Peyer's patch (tissue), 4 donors: ENCODE data around the gene DIPK1A. TPM values are rescaled to one million over a fixed set of nuclear protein-coding genes. Genes with fewer than 3 reads are reported as not detected.

ENCODE experiments used
- DNase-seq, 3 donors: peaks; one replicate each; pipeline ENCODE4 v3.0.0-alpha.2; 2017 to 2019
- H3K27ac ChIP-seq, 4 donors: fragments of 200-600 bp; sonication (generic); one replicate each; pipeline ENCODE4 v1.5.1; 2016 to 2019
- H3K27me3 ChIP-seq, 2 donors: fragments of 200-600 bp; sonication (generic); one replicate each; pipeline ENCODE4 v1.5.1; 2019
- H3K36me3 ChIP-seq, 3 donors: fragments of 200-600 bp; sonication (generic); one replicate each; pipeline ENCODE4 v1.5.1; 2016 to 2019
- H3K4me1 ChIP-seq, 4 donors: fragments of 200-600 bp; sonication (generic); one replicate each; pipeline ENCODE4 v1.5.1; 2016 to 2019
- H3K4me3 ChIP-seq, 4 donors: fragments of 200-600 bp; sonication (generic); 1 replicate in 3 of 4; 2 replicates in 1 of 4; pipeline ENCODE4 v1.5.1; 2016 to 2019; ENCODE audit warnings: mild to moderate bottlenecking in 1 of 4
- H3K9me3 ChIP-seq, 4 donors: fragments of 200-600 bp; sonication (generic); one replicate each; pipeline ENCODE4 v1.5.1; 2016 to 2019; ENCODE audit warnings: mild to moderate bottlenecking in 1 of 4
- POLR2A ChIP-seq, 2 donors: fragments of 450-650 bp; IDR thresholded peaks; one replicate each; pipeline ENCODE4 v1.5.1; 2017; ENCODE audit warnings: antibody characterized with exemption in 2 of 2, mild to moderate bottlenecking in 2 of 2, moderate library complexity in 2 of 2
- total RNA-seq, 4 donors: library from RNA; depleted of rRNA; stranded (reverse); fragments of >200 nt; gene quantifications; one replicate each; pipeline ENCODE4 v1.1.0, GENCODE V29; 2016
- TF ChIP-seq, protein P1 (sequence below), 6 experiments: fragments of 450-650 bp in 4 of 6; fragments of 200-600 bp in 2 of 6; sonication (generic) in 1 of 6; IDR thresholded peaks; one replicate each; pipeline ENCODE4 v1.5.1; 2017 to 2019; ENCODE audit warnings: antibody characterized with exemption in 6 of 6, mild to moderate bottlenecking in 3 of 6, moderate library complexity in 1 of 6

Gene DIPK1A
- total RNA-seq, 4 donors from 2014 or later, result 5.1 to 12.4 (median 7.8) TPM

- Histone ChIP-seq H3K27me3 (no peaks in the 10 kb centered on the region), H3K36me3 (no peaks in the 10 kb centered on the region), H3K9me3 (no peaks in the 10 kb centered on the region), H3K27ac (peak overlapping the region; percentile 94 to 97 (median 97)), H3K4me1 (peaks cover 0 to 27% (median 0%) of the 10 kb centered on the region in 4 donors), H3K4me3 (peak overlapping the region; percentile 60 to 97 (median 63))
- peak; percentile 60 to 86 (median 65) for DNase-seq
- peak; percentile 12 to 30 for TF ChIP-seq POLR2A (IDR thresholded peaks at IDR 0.05)
- TF ChIP-seq, protein P1, sequence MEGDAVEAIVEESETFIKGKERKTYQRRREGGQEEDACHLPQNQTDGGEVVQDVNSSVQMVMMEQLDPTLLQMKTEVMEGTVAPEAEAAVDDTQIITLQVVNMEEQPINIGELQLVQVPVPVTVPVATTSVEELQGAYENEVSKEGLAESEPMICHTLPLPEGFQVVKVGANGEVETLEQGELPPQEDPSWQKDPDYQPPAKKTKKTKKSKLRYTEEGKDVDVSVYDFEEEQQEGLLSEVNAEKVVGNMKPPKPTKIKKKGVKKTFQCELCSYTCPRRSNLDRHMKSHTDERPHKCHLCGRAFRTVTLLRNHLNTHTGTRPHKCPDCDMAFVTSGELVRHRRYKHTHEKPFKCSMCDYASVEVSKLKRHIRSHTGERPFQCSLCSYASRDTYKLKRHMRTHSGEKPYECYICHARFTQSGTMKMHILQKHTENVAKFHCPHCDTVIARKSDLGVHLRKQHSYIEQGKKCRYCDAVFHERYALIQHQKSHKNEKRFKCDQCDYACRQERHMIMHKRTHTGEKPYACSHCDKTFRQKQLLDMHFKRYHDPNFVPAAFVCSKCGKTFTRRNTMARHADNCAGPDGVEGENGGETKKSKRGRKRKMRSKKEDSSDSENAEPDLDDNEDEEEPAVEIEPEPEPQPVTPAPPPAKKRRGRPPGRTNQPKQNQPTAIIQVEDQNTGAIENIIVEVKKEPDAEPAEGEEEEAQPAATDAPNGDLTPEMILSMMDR (IDR thresholded peaks at IDR 0.05), result peak in 5 of 6 experiments; percentile 62 to 79 (median 67)
These were observed 699 bp downstream of the DIPK1A start for GRCh38 chr1:92960395-92961130.

GRCh38 chr1:92958203-92958970 is 2.9 kb downstream of the DIPK1A start:
- Histone ChIP-seq H3K27me3 (no peaks in the 10 kb centered on the region), H3K4me1 (peaks cover 0 to 27% (median under 1%) of the 10 kb centered on the region in 4 donors), H3K36me3 (no peaks in the 10 kb centered on the region), H3K27ac (peak overlapping the region in 3 of 4 donors; percentile 10 to 94 (median 61)), H3K4me3 (no peak overlapping the region), H3K9me3 (no peaks in the 10 kb centered on the region)
- TF ChIP-seq, protein P1 (IDR thresholded peaks at IDR 0.05), result no peak
- TF ChIP-seq POLR2A (IDR thresholded peaks at IDR 0.05), result no peak
- DNase-seq, result no peak

- TF ChIP-seq, protein P1 (IDR thresholded peaks at IDR 0.05), result no peak
- no peak for TF ChIP-seq POLR2A (IDR thresholded peaks at IDR 0.05)
- peak overlapping the region in 2 of 4 donors; percentile 3 to 61 for H3K27ac ChIP-seq
- DNase-seq, result no peak
These were observed 4.1 kb downstream of the DIPK1A start for GRCh38 chr1:92957030-92957734.

GRCh38 chr1:92956254-92957029 is 4.8 kb downstream of the DIPK1A start:
- no peak for DNase-seq
- Histone ChIP-seq H3K4me1 (peaks cover 0 to 25% (median 6%) of the 10 kb centered on the region in 4 donors), H3K36me3 (no peaks in the 10 kb centered on the region), H3K9me3 (no peaks in the 10 kb centered on the region), H3K27ac (peak overlapping the region in 3 of 4 donors; percentile 3 to 61 (median 6)), H3K4me3 (no peak overlapping the region), H3K27me3 (no peaks in the 10 kb centered on the region)
- TF ChIP-seq, protein P1 (IDR thresholded peaks at IDR 0.05), result no peak
- no peak for TF ChIP-seq POLR2A (IDR thresholded peaks at IDR 0.05)

More at GRCh38 chr1:92957030-92957734, 4.1 kb downstream of the DIPK1A start:
- H3K36me3 ChIP-seq, result no peaks in the 10 kb centered on the region
- H3K27me3 ChIP-seq, result no peaks in the 10 kb centered on the region
- H3K4me1 ChIP-seq, result peaks cover 0 to 23% (median 6%) of the 10 kb centered on the region in 4 donors
- no peaks in the 10 kb centered on the region for H3K9me3 ChIP-seq
- no peak overlapping the region for H3K4me3 ChIP-seq

DNA sequence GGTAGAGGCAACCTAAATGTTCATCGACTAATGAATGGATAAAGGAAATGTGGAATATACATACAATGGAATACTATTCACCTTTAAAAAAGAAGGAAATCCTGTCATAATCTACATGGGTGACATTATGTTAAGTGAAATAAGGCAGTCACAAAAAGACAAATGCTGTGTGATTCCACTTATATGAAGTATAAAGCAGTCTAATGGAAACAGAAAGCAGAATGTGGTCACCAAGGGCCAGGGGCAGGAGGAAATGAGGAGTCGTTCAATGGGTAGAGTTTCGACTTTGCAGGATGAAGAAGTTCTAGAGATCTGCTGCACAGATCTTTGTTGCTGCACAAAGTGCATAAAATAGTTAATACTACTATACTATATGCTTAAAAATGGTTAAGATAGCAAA is 7.8 kb downstream of the DIPK1A start:
- Histone ChIP-seq H3K4me3 (no peak overlapping the region), H3K4me1 (peaks cover 0 to 41% (median 12%) of the 10 kb centered on the region in 4 donors), H3K27me3 (no peaks in the 10 kb centered on the region), H3K9me3 (no peaks in the 10 kb centered on the region), H3K27ac (peak overlapping the region in 1 of 4 donors; percentile 61), H3K36me3 (no peaks in the 10 kb centered on the region)
- TF ChIP-seq, protein P1 (IDR thresholded peaks at IDR 0.05), result no peak
- no peak for TF ChIP-seq POLR2A (IDR thresholded peaks at IDR 0.05)
- DNase-seq, result peak in 2 of 3 donors; percentile 51 to 66
